Measurements from ENCODE around the gene SYNPO. TPM values are rescaled to one million over a fixed set of nuclear protein-coding genes. Genes with fewer than 3 reads are reported as not detected.

The SYNPO gene
- polyA plus RNA-seq, 1 donor from 2014 or later, result 4.8 TPM

DNA sequence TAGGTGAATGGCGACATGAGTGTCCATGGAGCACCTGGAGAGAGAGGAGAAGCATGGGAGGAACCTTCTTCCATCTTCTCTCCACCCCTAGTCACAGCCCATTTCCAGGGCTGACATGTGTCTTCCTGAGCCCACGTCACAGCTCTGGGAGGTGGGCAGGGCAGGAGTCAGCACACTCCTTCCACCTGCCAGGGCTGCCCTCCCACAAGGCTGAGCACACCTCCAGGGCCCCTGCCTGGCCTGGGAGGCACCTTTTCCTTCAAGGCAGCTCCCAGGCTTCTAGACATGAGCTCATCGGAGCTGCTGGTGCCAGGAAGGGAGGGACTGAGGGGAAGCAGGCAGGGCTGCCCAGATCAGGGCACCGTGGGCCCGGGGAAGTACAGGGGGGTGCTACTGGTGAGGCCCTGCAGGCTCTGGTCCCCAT, 13.6 kb upstream of the SYNPO start:
- Mint-ChIP-seq H3K4me3 (peak overlapping the region; percentile 86 to 97 (median 94)), H3K27ac (no peak overlapping the region), H3K9me3 (no peaks in the 10 kb centered on the region), H3K4me1 (peaks cover 36 to 46% (median 40%) of the 10 kb centered on the region in 3 donors), H3K36me3 (no peaks in the 10 kb centered on the region), H3K27me3 (no peaks in the 10 kb centered on the region)

- Mint-ChIP-seq H3K27me3 (no peaks in the 10 kb centered on the region), H3K27ac (no peak overlapping the region), H3K4me1 (peaks cover 34 to 43% (median 36%) of the 10 kb centered on the region in 3 donors)
These were observed 12.5 kb upstream of the SYNPO start for GRCh38 chr5:150627731-150628545.

DNA sequence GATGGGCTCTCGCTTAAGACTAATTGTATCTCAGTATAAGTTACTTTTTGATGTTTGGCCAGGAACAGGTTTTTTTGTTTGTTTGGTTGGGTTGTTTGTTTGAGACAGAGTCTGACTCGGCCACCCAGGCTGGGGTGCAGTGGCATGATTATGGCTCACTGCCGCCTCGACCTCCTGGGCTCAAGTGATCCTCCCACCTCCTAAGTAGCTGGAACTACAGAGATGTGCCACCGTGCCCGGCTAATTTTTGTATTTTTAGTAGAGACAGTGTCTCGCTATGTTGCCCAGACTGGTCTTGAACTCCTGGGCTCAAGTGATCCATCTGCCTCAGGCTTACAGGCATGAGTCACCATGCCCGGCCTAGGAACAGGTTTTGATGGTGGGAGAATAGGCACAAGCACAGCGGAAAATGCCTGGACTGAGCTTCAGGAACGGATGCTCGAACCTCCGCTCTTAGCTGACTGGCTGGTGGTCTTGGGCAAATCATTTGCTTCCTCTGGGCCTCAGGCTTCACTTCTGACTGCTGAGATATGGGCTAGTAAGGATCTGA, 11.4 kb upstream of the SYNPO start:
- H3K36me3 Mint-ChIP-seq, result peaks cover 3% of the 10 kb centered on the region
- peaks cover 25 to 37% (median 27%) of the 10 kb centered on the region in 3 donors for H3K4me1 Mint-ChIP-seq
- no peaks in the 10 kb centered on the region for H3K9me3 Mint-ChIP-seq
- H3K27me3 Mint-ChIP-seq, result no peaks in the 10 kb centered on the region
- H3K27ac Mint-ChIP-seq, result no peak overlapping the region
- peak overlapping the region in 1 of 4 donors; percentile 86 for H3K4me3 Mint-ChIP-seq

More at GRCh38 chr5:150627731-150628545, 12.5 kb upstream of the SYNPO start:
- Mint-ChIP-seq H3K36me3 (peaks cover 2% of the 10 kb centered on the region), H3K4me3 (peak overlapping the region; percentile 61 to 91 (median 75)), H3K9me3 (no peaks in the 10 kb centered on the region)

DNA sequence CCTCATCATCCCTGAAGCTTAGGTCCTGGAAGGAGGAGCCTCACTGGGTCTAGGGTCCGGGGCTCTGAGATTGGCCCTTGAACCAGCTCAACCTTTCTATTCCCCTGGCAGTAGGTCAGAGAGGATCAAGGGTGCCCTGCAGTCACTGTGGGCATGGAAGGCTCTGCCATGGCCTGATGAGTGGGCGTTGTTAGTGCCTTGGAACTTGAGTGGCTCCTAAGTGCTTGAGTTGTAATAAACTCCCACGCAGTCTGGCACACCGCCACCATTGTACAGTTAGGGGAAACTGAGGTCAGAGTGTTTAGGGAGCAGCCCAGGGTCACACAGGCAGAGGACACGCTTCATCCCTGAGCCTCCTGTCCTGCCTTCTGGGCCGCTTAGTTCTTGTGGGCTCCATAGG, 10.4 kb upstream of the SYNPO start:
- no peaks in the 10 kb centered on the region for H3K9me3 Mint-ChIP-seq
- H3K27me3 Mint-ChIP-seq, result no peaks in the 10 kb centered on the region
- H3K27ac Mint-ChIP-seq, result peak overlapping the region in 1 of 3 donors; percentile 67
- peaks cover 22 to 33% (median 24%) of the 10 kb centered on the region in 3 donors for H3K4me1 Mint-ChIP-seq
- peaks cover 3% of the 10 kb centered on the region for H3K36me3 Mint-ChIP-seq
- no peak overlapping the region for H3K4me3 Mint-ChIP-seq

DNA sequence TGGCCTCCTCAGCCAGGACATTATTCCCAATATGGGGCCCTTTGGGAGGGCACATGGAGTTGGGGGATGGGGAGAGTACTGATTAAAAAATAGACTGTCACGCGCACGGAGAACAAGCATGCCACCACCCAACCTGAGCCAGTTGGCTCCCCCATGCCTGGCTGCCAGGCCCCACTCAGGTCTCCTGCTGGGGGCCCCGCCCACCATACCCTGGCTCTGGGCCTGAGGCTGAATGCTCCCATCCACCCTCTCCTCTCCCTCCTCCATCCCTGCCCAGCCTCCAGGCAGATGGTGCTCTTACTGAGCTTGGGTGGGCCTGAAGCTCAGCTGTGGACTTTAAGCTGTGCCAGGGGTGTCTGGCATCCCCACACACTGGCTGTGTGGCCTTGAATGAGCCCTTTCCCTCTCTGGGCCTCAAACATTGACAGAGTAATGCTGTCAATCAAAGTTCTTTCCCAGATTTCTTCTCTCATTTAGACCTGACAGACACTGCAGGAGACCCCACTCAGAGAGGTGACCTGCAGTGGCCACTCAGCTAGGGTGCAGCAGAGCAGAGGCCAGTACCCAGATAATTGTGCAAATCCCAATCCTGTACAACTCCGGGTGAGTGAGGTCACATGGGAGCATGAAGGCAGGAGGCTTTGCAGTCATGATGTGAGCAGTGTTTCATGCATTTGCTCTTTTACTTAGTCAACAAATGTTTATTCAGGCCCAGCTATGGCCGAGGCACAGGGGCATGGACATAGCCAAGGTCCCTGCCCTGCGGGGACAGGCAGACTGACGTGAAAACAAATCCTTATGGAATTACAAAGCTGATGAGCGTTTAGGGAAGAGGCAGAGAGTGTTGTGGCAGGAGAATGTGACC, 9.8 kb upstream of the SYNPO start:
- Mint-ChIP-seq H3K36me3 (peaks cover 3% of the 10 kb centered on the region), H3K4me1 (peaks cover 22 to 36% (median 23%) of the 10 kb centered on the region in 3 donors), H3K27me3 (no peaks in the 10 kb centered on the region), H3K27ac (peak overlapping the region in 2 of 3 donors; percentile 70 to 83), H3K4me3 (no peak overlapping the region), H3K9me3 (no peaks in the 10 kb centered on the region)

- Mint-ChIP-seq H3K27me3 (no peaks in the 10 kb centered on the region), H3K4me3 (no peak overlapping the region), H3K9me3 (no peaks in the 10 kb centered on the region), H3K4me1 (peaks cover 15 to 36% (median 18%) of the 10 kb centered on the region in 3 donors), H3K36me3 (peaks cover 3% of the 10 kb centered on the region), H3K27ac (peak overlapping the region in 2 of 3 donors; percentile 70 to 83)
These were observed 9.1 kb upstream of the SYNPO start for GRCh38 chr5:150631326-150631701.

- Mint-ChIP-seq H3K9me3 (no peaks in the 10 kb centered on the region), H3K27me3 (no peaks in the 10 kb centered on the region), H3K4me1 (peaks cover 8 to 25% (median 14%) of the 10 kb centered on the region in 3 donors), H3K36me3 (peaks cover 3% of the 10 kb centered on the region), H3K27ac (no peak overlapping the region), H3K4me3 (no peak overlapping the region)
These were observed 7.9 kb upstream of the SYNPO start for GRCh38 chr5:150632305-150633160.

DNA sequence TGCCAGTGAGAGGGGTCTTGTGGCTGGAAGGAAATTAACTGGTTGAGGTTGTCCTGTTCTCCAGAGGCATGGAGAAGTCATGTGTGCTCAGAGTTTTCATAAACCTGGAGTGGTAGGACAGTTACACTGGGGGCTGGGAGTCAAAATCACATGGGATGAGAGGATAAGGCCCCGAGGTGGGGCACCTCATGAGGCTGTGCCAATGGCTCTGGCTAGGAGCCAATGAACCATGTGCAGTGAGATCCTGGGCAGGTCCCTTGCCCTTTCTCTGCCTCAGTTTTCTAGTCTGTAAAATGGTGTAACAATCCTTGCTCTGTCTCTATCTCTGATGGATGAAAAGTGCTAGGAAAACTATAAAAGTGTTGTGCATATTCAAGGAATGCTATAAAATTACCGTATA, 7.0 kb upstream of the SYNPO start:
- no peaks in the 10 kb centered on the region for H3K27me3 Mint-ChIP-seq
- H3K9me3 Mint-ChIP-seq, result no peaks in the 10 kb centered on the region
- no peak overlapping the region for H3K27ac Mint-ChIP-seq
- H3K4me1 Mint-ChIP-seq, result peaks cover 10 to 20% (median 10%) of the 10 kb centered on the region in 3 donors
- no peak overlapping the region for H3K4me3 Mint-ChIP-seq
- peaks cover 3% of the 10 kb centered on the region for H3K36me3 Mint-ChIP-seq

- Mint-ChIP-seq H3K4me1 (peaks cover 8 to 18% (median 9%) of the 10 kb centered on the region in 3 donors), H3K36me3 (peaks cover 6% of the 10 kb centered on the region), H3K9me3 (no peaks in the 10 kb centered on the region), H3K4me3 (no peak overlapping the region), H3K27ac (no peak overlapping the region), H3K27me3 (no peaks in the 10 kb centered on the region)
These were observed 3.8 kb upstream of the SYNPO start for GRCh38 chr5:150636391-150637244.

DNA sequence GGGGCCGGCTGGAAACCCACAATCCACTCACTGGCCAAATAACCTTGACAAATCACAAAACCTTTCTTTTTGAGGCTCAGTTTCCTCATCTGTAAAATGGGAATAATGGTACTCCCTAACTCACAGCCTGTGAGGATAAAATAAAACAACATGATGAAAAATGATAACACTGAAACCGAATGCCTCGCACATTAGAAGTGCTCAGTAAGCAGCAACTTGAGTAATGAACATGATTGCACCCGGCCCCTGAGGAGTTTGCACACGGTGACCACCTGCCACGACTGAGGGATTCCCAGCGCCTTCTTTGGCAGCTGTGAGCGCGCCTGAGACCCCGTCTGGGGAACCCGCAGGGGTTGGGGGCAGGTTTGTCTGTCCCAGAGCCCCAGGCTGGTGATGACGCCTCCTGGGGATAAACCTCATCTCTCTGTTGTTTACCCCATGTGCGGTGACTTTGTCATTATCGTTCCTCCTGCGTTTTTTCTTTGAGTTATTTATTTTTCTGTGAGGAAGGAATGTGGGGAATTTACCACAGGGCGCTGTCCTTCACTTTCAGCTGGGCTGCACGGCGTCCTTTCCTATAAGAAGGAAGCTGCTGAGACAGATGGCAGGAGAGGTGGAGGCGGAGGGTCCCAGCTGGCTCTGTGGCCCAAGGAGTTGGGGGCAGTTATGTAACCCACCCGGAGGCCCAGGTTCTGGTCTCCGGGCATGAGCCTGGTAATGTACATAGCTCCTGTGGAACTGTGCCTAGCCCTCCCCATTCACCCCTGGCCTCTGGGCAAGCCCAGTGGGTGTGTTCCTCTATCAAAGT, 3.0 kb upstream of the SYNPO start:
- H3K9me3 Mint-ChIP-seq, result no peaks in the 10 kb centered on the region
- no peak overlapping the region for H3K27ac Mint-ChIP-seq
- peaks cover 8 to 18% (median 9%) of the 10 kb centered on the region in 3 donors for H3K4me1 Mint-ChIP-seq
- H3K27me3 Mint-ChIP-seq, result no peaks in the 10 kb centered on the region
- no peak overlapping the region for H3K4me3 Mint-ChIP-seq
- peaks cover 6% of the 10 kb centered on the region for H3K36me3 Mint-ChIP-seq

DNA sequence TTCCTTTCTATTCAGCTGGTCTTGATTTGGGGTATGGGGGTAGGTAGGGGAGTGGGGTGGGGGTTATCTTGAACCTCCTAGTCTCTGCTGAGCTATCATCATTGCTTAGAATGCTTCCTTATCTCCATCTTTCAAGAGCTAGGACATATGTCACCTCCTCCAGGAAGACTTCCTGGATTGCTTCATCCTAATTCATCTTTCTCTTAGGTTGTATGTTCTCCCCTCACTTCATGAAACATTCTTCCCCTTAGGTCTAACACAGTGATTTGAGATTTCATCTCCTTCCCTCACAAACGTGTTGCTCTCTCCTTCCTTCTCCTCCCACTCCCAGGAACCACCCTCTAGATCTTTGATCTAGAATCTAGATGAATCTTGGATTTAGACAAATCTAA, 2.4 kb upstream of the SYNPO start:
- H3K36me3 Mint-ChIP-seq, result peaks cover 3% of the 10 kb centered on the region
- H3K27ac Mint-ChIP-seq, result no peak overlapping the region
- no peak overlapping the region for H3K4me3 Mint-ChIP-seq
- no peaks in the 10 kb centered on the region for H3K27me3 Mint-ChIP-seq
- no peaks in the 10 kb centered on the region for H3K9me3 Mint-ChIP-seq
- H3K4me1 Mint-ChIP-seq, result peaks cover 8 to 17% (median 12%) of the 10 kb centered on the region in 3 donors

GRCh38 chr5:150638488-150639376, 1.7 kb upstream of the SYNPO start:
- Mint-ChIP-seq H3K27ac (no peak overlapping the region), H3K9me3 (no peaks in the 10 kb centered on the region), H3K4me3 (no peak overlapping the region), H3K27me3 (no peaks in the 10 kb centered on the region), H3K4me1 (peaks cover 8 to 15% (median 13%) of the 10 kb centered on the region in 3 donors), H3K36me3 (peaks cover 3% of the 10 kb centered on the region)

Measured in IgD-negative memory B cell (primary cell).